ENCODE measurements around the gene ACOX1.

- TF ChIP-seq CTCF (IDR thresholded peaks at IDR 0.05) (no peak), EP300 (IDR thresholded peaks at IDR 0.05; ENCODE audit: low read depth) (no peak), POLR2AphosphoS5 (IDR thresholded peaks at IDR 0.05) (no peak)
Observed at GRCh38 chr17:76018801-76019200, 39.8 kb upstream of the ACOX1 start.

All from transverse colon (tissue), 4 donors.